Measurements from ENCODE around the gene COLQ.

GRCh38 chr3:15514663-15515340, 6.7 kb downstream of the COLQ start:
- TF ChIP-seq POLR2A (IDR thresholded peaks at IDR 0.05; ENCODE audit: low read length) (no peak), GATA1 (IDR thresholded peaks at IDR 0.05; ENCODE audit: low read depth, low read length) (no peak)
